ENCODE data around the gene CASP7.

GRCh38 chr10:113686028-113686427, 6.3 kb downstream of the CASP7 start:
- TF ChIP-seq NFYB (CRISPR knock-in tag; conservative IDR thresholded peaks at IDR 0.05; ENCODE audit: low read depth) (no peak), AFF4 (CRISPR knock-in tag; IDR thresholded peaks at IDR 0.05; ENCODE audit: borderline replicate concordance) (no peak), ELF4 (CRISPR knock-in tag; IDR thresholded peaks at IDR 0.05; ENCODE audit: low read depth) (no peak), CTCF (IDR thresholded peaks at IDR 0.05) (no peak), ATF2 (CRISPR knock-in tag; IDR thresholded peaks at IDR 0.05; ENCODE audit: borderline replicate concordance, low read depth) (no peak)
